ENCODE results near the gene ZNF816.

- no peak for TF ChIP-seq CTCF (IDR thresholded peaks at IDR 0.05)
- no peak for TF ChIP-seq EP300 (IDR thresholded peaks at IDR 0.05)
- TF ChIP-seq POLR2A (IDR thresholded peaks at IDR 0.05), result no peak
These were observed 27.2 kb downstream of the ZNF816 start for GRCh38 chr19:52935434-52935833.
